GM19043 (cell line): ENCODE results near the gene CCDC194.
"Not testable (repeated sequence)": the region's sequence is repeated elsewhere in the genome, so short reads cannot be mapped to it uniquely, and the experiment has no call there.

ENCODE experiments used
- ATAC-seq: cut with Tn5 transposase; IDR thresholded peaks from one replicate; pipeline ENCODE4 v1.9.1; 2021; ENCODE audit warnings: low read depth; ENCODE audit not compliant: unreplicated experiment

Gene CCDC194

DNA sequence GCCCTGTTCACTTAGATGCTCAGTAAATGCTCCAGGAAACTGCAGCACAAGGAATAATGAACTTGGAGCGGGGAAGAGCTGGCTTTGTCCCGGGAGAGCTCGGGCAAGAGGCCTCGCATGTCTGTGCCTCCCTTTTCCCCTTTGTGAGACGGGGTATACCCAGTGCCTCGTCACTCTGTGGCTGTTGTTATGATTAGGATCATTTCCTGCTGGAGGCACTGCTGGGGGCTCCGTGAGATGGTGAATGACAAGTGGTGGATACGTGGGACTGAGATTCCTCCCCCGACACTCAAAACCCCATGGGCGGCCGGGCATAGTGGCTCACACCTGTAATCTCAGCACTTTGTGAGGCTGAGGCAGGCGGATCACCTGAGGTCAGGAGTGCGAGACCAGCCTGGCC lies 15.7 kb downstream of the CCDC194 start:
- no peak for ATAC-seq

DNA sequence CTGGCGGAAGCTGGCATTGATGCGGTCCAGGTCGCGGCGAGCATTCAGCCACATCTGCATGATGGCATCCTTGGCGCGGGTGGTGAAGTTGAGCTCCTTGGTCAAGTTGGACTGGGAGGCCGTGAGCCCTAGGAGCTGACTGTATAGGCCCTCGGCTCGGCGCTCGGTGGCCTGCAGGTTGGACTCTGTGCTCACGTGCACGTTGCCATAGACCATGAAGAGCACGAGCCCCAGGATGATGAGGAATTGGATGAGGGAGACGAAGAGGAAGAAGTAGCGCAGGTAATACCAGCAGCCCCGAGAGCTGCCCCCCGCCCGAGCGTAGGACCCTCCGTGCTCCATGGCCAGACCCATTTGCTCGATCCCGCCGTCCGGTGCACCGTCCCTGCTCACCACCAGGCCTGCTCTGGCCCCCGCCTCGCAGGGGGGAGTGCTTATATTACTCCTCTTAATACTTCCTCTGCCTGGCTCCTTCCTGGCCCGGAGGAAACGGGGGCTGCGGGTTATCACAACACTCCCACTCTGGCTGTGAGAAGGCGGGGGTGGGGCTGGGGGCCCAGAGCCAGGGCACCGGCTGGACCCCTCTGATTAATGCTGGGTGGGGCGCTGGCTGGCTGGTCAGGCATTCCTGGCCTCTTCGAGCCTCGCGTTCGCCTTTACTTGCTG lies 16.9 kb downstream of the CCDC194 start, which contains the start of gene PLVAP:
Gene PLVAP (minus strand): TSS at position 408 of the 666 bp plus-strand sequence. CDS start 54 bp downstream, at position 354.
- ATAC-seq, result no peak

DNA sequence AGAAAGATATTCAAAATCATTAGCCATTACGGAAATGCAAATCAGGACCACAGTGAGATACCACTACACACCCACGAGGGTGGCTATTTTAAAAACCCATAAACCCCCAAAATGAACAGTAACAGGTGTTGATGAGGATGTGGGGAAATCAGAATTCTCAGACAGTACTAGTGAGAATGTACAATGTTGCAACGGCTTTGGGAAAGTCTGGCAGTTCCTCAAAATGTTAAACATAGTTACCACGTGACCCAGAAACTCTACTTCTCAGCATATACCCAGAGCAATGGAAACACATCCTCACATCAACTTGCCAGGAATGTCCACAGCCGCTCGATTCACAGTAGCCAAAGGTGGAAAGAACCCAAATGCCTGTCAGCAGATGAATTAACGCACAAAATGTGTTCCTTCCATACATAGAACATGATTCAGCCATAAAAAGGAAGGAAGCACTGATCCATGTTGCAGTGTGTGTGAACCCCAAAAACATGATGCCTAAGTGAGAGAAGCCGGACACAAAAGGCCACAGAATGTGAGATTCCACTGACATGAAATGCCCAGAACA lies 23.9 kb downstream of the CCDC194 start:
- ATAC-seq, result peak; percentile 61

DNA sequence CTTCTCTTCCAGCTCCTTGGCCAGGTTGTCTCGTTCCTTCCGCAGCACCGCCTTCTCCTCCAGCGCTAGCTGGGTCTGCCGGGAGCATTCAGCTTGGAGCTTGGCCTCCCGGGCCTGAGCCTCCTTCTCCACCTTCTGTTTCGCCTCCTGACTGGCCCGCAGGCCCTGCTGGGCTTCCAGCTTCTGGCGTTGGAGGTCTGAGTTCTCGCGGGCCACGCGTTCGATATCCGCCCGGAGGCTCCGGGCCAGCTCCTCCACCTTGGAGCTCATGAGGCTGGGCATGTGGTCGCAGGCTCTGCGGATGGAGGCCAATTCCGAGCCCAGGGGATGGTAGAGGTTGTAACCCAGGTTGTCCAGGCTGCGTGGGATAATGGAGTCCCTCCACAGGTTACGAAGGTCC lies 28.6 kb downstream of the CCDC194 start:
- ATAC-seq, result no peak

DNA sequence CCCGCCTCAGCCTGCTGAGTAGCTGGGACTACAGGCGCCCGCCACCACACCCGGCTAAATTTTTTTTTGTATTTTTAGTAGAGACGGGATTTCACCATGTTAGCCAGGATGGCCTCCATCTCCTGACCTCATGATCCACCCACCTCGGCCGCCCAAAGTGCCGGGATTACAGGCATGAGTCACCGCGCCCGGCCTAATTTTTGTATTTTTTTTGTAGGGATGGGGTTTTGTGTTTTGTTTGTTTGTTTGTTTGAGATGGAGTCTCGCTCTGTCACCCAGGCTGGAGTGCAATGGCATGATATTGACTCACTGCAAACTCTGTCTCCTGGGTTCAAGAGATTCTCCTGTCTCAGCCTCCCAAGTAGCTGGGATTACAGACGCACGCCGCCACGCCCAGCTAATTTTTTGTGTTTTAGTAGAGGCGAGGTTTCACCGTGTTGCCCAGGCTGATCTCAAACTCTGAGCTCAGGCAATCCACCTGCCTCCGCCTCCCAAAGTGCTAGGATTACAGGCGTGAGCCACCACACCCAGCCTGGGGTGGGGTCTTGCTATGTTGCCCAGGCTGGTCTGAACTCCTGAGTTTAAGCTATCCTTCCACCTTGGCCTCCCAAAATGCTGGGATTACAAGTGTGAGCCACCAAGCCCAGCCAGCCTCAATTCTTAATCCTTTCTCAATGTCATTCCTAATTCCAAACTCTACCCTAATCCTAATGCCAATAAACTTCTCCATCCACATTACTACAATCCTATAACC lies 30.0 kb downstream of the CCDC194 start:
- not testable (repeated sequence) for ATAC-seq

GRCh38 chr19:17359905-17360800 lies 33.8 kb downstream of the CCDC194 start:
- ATAC-seq, result no peak

DNA sequence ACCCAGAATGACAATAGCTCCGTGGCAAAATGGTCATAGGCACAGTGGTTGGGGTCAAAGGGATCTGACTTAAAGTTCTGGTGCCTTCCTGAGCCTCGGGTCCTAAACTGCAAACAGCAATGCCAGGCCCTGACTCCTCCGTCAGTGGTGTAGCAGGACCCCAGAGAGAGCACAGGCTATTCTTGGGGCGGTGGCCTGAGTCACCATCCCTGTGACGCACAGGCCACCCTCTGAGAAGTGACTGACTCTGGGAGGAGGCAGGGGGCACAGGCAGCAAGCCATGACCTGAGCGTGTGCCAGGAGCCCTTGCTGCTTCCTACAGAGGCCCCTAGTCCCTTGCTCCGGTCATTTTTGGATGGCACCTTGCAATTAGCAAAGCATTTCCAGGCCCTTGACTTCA lies 35.6 kb downstream of the CCDC194 start:
- ATAC-seq, result no peak

GRCh38 chr19:17357724-17358123 lies 36.3 kb downstream of the CCDC194 start:
- no peak for ATAC-seq

GRCh38 chr19:17357078-17357666 lies 36.8 kb downstream of the CCDC194 start:
- no peak for ATAC-seq

GRCh38 chr19:17353386-17353785 lies 40.6 kb downstream of the CCDC194 start:
- no peak for ATAC-seq

DNA sequence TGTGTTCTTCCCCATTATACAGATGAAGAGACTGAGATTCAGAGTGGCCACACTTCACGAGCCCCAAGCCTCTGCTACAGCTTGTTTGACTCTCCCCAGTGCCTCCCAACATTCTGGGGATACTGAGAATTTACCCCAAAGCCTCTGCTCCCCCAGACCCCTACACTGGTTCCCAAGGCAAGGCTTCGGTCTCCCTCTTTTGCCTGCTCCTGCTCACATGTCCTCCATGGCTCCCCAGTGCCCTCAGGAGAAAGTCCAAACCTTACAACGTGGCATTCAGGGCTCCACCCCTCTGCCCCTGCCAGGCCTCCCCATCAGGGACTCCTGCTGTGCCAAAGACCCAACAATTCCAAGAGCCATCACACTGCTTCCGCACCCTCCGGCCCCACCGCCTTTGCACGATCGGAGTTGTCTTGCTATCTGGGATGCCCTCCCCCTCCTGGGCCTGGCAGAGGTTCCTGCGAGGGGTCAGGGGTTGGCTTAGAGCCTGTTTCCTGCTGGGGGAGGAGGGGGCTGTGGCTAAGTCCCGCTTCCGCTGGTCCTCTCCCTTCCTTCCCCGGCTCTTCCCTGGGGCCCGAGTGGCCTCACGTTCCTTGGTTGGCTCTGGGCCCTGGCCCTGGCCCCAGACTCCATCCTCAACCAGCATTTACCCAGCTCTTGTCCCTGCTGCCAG lies 41.3 kb downstream of the CCDC194 start:
- no peak for ATAC-seq

GRCh38 chr19:17351815-17352435 lies 42.1 kb downstream of the CCDC194 start:
- no peak for ATAC-seq

DNA sequence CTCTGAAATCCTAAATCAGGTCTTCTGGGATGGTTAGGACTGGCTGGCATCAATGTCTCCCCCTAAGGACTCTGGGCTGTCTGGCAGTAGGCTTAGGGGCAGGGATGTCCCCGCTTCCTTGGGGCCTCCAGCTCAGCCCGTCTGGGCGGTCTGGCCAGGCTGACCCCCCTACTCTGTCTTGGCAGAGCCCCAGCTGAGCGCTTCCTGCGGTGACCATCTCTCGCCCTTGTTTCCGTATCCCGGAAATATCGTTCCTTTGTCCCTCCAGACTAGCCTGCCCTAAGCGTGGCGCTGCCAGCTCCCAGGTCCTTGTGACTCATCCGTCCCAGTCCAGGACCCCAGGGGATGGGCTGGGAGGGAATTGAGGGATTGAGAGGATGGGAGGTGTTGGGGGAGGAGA lies 45.3 kb downstream of the CCDC194 start:
- no peak for ATAC-seq

DNA sequence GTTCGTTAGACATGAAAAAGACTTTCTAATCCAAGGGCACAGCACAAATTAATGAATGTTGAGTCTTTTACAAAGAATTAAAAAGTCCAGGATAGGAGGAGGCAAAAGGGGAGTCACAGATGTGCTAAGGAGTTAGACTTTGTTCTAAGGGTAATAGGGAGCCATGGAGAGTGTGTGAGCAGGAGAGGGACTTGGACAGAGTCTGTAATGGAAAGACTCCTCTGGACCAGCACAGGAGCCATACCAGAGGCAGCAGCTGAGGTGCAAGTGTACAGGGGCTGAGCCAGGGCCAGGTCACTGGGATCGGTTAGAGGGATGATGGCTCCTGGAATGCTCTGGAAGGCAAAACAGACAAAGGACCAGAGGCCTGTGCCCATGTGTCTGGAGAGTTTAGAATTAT lies 46.1 kb downstream of the CCDC194 start:
- no peak for ATAC-seq

GRCh38 chr19:17347361-17347760 lies 46.6 kb downstream of the CCDC194 start:
- no peak for ATAC-seq

GRCh38 chr19:17346109-17346671 lies 47.8 kb downstream of the CCDC194 start:
- ATAC-seq, result no peak

DNA sequence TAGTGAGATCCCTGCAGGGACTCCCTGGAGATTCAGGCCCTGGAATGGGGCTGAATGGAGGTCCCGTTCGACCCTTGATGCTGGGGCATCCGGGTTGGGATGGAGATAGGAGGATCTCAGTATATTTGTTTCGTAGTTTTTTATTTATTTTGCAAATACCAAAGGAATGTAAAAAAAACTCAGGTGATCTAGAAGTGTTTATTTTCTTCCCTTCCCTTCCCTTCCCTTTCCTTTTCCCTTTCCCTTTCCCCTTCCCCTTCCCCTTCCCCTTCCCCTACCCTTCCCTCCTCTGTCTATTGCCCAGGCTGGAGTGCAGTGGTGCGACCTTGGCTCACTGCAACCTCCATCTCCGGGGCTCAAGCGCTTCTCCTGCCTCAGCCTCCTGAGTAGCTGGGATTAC lies 52.2 kb downstream of the CCDC194 start:
- no peak for ATAC-seq

GRCh38 chr19:17341386-17341785 lies 52.6 kb downstream of the CCDC194 start:
- ATAC-seq, result no peak

DNA sequence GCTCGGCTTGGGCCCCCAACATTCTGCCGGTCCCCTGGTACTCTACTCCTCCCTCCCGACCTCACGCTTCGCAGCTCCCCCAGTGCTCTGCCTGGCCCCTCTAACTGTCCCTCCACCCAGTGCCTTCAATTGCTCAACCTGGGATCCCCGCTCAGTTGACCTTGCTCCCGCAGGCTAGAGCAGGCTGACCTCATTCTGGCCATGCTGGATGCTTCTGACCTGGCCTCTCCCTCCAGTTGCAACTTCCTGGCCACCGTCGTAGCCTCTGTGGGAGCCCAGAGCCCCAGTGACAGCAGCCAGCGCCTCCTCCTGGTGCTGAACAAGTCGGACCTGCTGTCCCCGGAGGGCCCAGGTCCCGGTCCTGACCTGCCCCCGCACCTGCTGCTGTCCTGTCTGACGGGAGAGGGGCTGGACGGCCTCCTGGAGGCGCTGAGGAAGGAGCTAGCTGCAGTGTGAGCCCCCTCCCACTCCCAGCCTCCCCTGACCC lies 53.1 kb downstream of the CCDC194 start:
- no peak for ATAC-seq
